SK-N-SH treated with all-trans-retinoic acid at 6 μM for 48 hours (cell line): Measurements from ENCODE around the gene CORO7.
"Not testable (repeated sequence)": the region's sequence is repeated elsewhere in the genome, so short reads cannot be mapped to it uniquely, and the experiment has no call there.

Experiments used
- ATAC-seq: fragments of 200-7000 bp; cut with Tn5 transposase; 3 replicates; pipeline ENCODE4 v1.9.1; 2020; ENCODE audit warnings: mild to moderate bottlenecking, moderate library complexity
- ARNTL ChIP-seq: fragments of 450-650 bp; formaldehyde crosslinking; IDR thresholded peaks from 2 replicates; pipeline ENCODE4 v1.5.0; 2020; ENCODE audit warnings: low read depth, mild to moderate bottlenecking, moderate library complexity, borderline replicate concordance
- CREB5 ChIP-seq: fragments of 250-450 bp; sonication (Bioruptor Pico); IDR thresholded peaks from 2 replicates; pipeline ENCODE4 v1.5.1; 2020; ENCODE audit warnings: low read depth, mild to moderate bottlenecking, moderate library complexity
- CSDC2 ChIP-seq: fragments of 250-450 bp; sonication (Bioruptor Pico); IDR thresholded peaks from 2 replicates; pipeline ENCODE4 v1.5.0; 2020; ENCODE audit warnings: mild to moderate bottlenecking, moderate library complexity
- CSRNP3 ChIP-seq: fragments of 250-450 bp; sonication (Bioruptor Pico); IDR thresholded peaks from 2 replicates; pipeline ENCODE4 v1.5.1; 2021; ENCODE audit warnings: mild to moderate bottlenecking, moderate library complexity
- ESRRG ChIP-seq: fragments of 250-450 bp; sonication (Bioruptor Pico); IDR thresholded peaks from 2 replicates; pipeline ENCODE4 v1.6.1; 2021; ENCODE audit warnings: mild to moderate bottlenecking
- OSR1 ChIP-seq: fragments of 250-450 bp; sonication (Bioruptor Pico); IDR thresholded peaks from 2 replicates; pipeline ENCODE4 v1.8.0; 2022; ENCODE audit warnings: moderate library complexity, mild to moderate bottlenecking, inconsistent platforms
- POU6F1 ChIP-seq: fragments of 250-450 bp; sonication (Bioruptor Pico); IDR thresholded peaks from 2 replicates; pipeline ENCODE4 v1.8.0; 2021; ENCODE audit warnings: low read depth, mild to moderate bottlenecking, moderate library complexity, borderline replicate concordance
- PPARA ChIP-seq: fragments of 250-450 bp; sonication (Bioruptor Pico); IDR thresholded peaks from 2 replicates; pipeline ENCODE4 v1.5.0; 2020; ENCODE audit warnings: mild to moderate bottlenecking, borderline replicate concordance
- RARB ChIP-seq: fragments of 250-450 bp; sonication (Bioruptor Pico); IDR thresholded peaks from 2 replicates; pipeline ENCODE4 v1.8.0; 2021; ENCODE audit warnings: mild to moderate bottlenecking, moderate library complexity
- SNAI2 ChIP-seq: fragments of 250-450 bp; sonication (Bioruptor Pico); IDR thresholded peaks from 2 replicates; pipeline ENCODE4 v1.5.0; 2020; ENCODE audit warnings: mild to moderate bottlenecking, moderate library complexity
- TCF4 ChIP-seq: fragments of 250-450 bp; sonication (Bioruptor Pico); IDR thresholded peaks from 2 replicates; pipeline ENCODE4 v1.8.0; 2021; ENCODE audit warnings: mild to moderate bottlenecking, moderate library complexity, borderline replicate concordance
- TOX ChIP-seq: fragments of 250-450 bp; sonication (Bioruptor Pico); IDR thresholded peaks from 2 replicates; pipeline ENCODE4 v1.8.0; 2021; ENCODE audit warnings: mild to moderate bottlenecking, moderate library complexity, borderline replicate concordance
- TSHZ2 ChIP-seq: fragments of 250-450 bp; sonication (Bioruptor Pico); IDR thresholded peaks from 2 replicates; pipeline ENCODE4 v1.5.0; 2020; ENCODE audit warnings: mild to moderate bottlenecking, moderate library complexity
- ZFP30 ChIP-seq: fragments of 450-650 bp; formaldehyde crosslinking; IDR thresholded peaks from 2 replicates; pipeline ENCODE4 v1.5.0; 2022; ENCODE audit warnings: mild to moderate bottlenecking, moderate library complexity
- ZNF565 ChIP-seq: fragments of 450-650 bp; formaldehyde crosslinking; conservative IDR thresholded peaks from 2 replicates; pipeline ENCODE4 v1.5.0; 2020; ENCODE audit warnings: low read depth, mild to moderate bottlenecking, moderate library complexity
- ZNF70 ChIP-seq: fragments of 450-650 bp; formaldehyde crosslinking; IDR thresholded peaks from 2 replicates; pipeline ENCODE4 v1.5.0; 2020; ENCODE audit warnings: mild to moderate bottlenecking, moderate library complexity
- ZNF8 ChIP-seq: fragments of 450-650 bp; formaldehyde crosslinking; IDR thresholded peaks from 2 replicates; pipeline ENCODE4 v1.5.0; 2020; ENCODE audit warnings: mild to moderate bottlenecking, moderate library complexity

Gene CORO7

GRCh38 chr16:4401510-4401909 lies 14.9 kb downstream of the CORO7 start (continued):
- no peak for TF ChIP-seq CREB5
- no peak for TF ChIP-seq ARNTL (CRISPR knock-in tag)

GRCh38 chr16:4401094-4401501 lies 15.3 kb downstream of the CORO7 start:
- no peak for ATAC-seq
- TF ChIP-seq CREB5 (no peak), PPARA (CRISPR knock-in tag) (no peak), TOX (no peak), CSDC2 (CRISPR knock-in tag) (no peak), SNAI2 (CRISPR knock-in tag) (no peak), ARNTL (CRISPR knock-in tag) (no peak)
- TF ChIP-seq, all 23 proteins: peak for 0

GRCh38 chr16:4399001-4399730 lies 17.2 kb downstream of the CORO7 start:
- TF ChIP-seq PPARA (CRISPR knock-in tag) (no peak), ZNF70 (no peak), ZFP30 (CRISPR knock-in tag) (no peak), TSHZ2 (CRISPR knock-in tag) (no peak), CSRNP3 (no peak), ARNTL (CRISPR knock-in tag) (no peak), ESRRG (CRISPR knock-in tag) (no peak)
- TF ChIP-seq, all 23 proteins: peak for 0
- ATAC-seq = no peak

GRCh38 chr16:4395055-4395726 lies 21.2 kb downstream of the CORO7 start:
- TF ChIP-seq ARNTL (CRISPR knock-in tag) (no peak), ZFP30 (CRISPR knock-in tag) (no peak), TCF4 (CRISPR knock-in tag) (no peak)
- no peak for ATAC-seq

GRCh38 chr16:4393850-4394249 lies 22.5 kb downstream of the CORO7 start:
- ATAC-seq = not testable (repeated sequence)

GRCh38 chr16:4393240-4393600 lies 23.2 kb downstream of the CORO7 start:
- TF ChIP-seq POU6F1 (CRISPR knock-in tag) = no peak
- TF ChIP-seq RARB (CRISPR knock-in tag) = no peak
- no peak for TF ChIP-seq CREB5
- TF ChIP-seq ZFP30 (CRISPR knock-in tag) = no peak
- TF ChIP-seq ZNF565 = no peak
- no peak for TF ChIP-seq ZNF8 (CRISPR knock-in tag)
- no peak for TF ChIP-seq TCF4 (CRISPR knock-in tag)
- TF ChIP-seq OSR1 (CRISPR knock-in tag) = no peak
- no peak for TF ChIP-seq ARNTL (CRISPR knock-in tag)
- no peak for TF ChIP-seq CSDC2 (CRISPR knock-in tag)
- no peak for TF ChIP-seq ESRRG (CRISPR knock-in tag)
- TF ChIP-seq TOX = no peak
- ATAC-seq = peak; percentile 30
